RWPE1 (cell line): Measurements from ENCODE around the gene SH3BP4.

ENCODE experiments used
- CTCF ChIA-PET: fragments of 350-600 bp; sonication (Branson Sonifier 250); formaldehyde crosslinking; extraction: SDS; loops from one replicate; lab custom pipeline; 2021; lab: Yijun Ruan, JAX
- POLR2A ChIA-PET: fragments of 400-600 bp; formaldehyde crosslinking; extraction: SDS; loops from one replicate; lab custom pipeline; 2020; ENCODE audit warnings: antibody characterized with exemption; ENCODE audit not compliant: low non-redundant PET; lab: Yijun Ruan, JAX
- DNase-seq: peaks from one replicate; pipeline ENCODE4 v3.0.0; 2012; ENCODE audit warnings: low spot score
- H3K27ac ChIP-seq: fragments of 450-650 bp; 2 replicates; pipeline ENCODE4 v1.5.1; 2017
- CTCF ChIP-seq: fragments of 450-650 bp; conservative IDR thresholded peaks from 2 replicates; pipeline ENCODE4 v1.5.1; 2017; ENCODE audit warnings: low read depth, mild to moderate bottlenecking

SH3BP4 gene

GRCh38 chr2:234950435-234950729 is 1.4 kb upstream of the SH3BP4 start:
- POLR2A ChIA-PET, result no interaction called here
- CTCF ChIA-PET, result interaction anchor here (0.6 to 1.0 kb wide), 2 partner anchors 71 to 217 kb away, joined by 5 read pairs; no protein-coding TSS in a partner anchor
- H3K27ac ChIP-seq, result peak overlapping the region; percentile 94

GRCh38 chr2:234950730-234951663 is 820 bp upstream of the SH3BP4 start:
- DNase-seq, result no peak
- POLR2A ChIA-PET, result no interaction called here
- peak overlapping the region; percentile 94 for H3K27ac ChIP-seq
- no peak for TF ChIP-seq CTCF
- CTCF ChIA-PET, result interaction anchor here (0.6 to 1.0 kb wide), 2 partner anchors 71 to 218 kb away, joined by 5 read pairs; no protein-coding TSS in a partner anchor

More at GRCh38 chr2:234950435-234950729, 1.4 kb upstream of the SH3BP4 start:
- no peak for TF ChIP-seq CTCF
- no peak for DNase-seq

- CTCF ChIA-PET, result interaction anchor here (0.6 kb wide), 1 partner anchor 73 kb away, joined by 3 read pairs; no protein-coding TSS in a partner anchor
- DNase-seq, result no peak
- peak overlapping the region; percentile 94 for H3K27ac ChIP-seq
- POLR2A ChIA-PET, result no interaction called here
- no peak for TF ChIP-seq CTCF
Measured at GRCh38 chr2:234952270-234953115, 676 bp downstream of the SH3BP4 start.

GRCh38 chr2:234953116-234954031 is 1.6 kb downstream of the SH3BP4 start:
- CTCF ChIA-PET, result interaction anchor here (0.6 kb wide), 3 partner anchors 342 to 1005 kb away, joined by 3 to 6 read pairs (median 3); no protein-coding TSS in a partner anchor

GRCh38 chr2:234954551-234954992 is 2.8 kb downstream of the SH3BP4 start:
- POLR2A ChIA-PET, result no interaction called here
- CTCF ChIA-PET, result no interaction called here
- no peak for DNase-seq
- H3K27ac ChIP-seq, result peak overlapping the region; percentile 67
- TF ChIP-seq CTCF, result no peak

More at GRCh38 chr2:234953116-234954031, 1.6 kb downstream of the SH3BP4 start:
- no peak for TF ChIP-seq CTCF
- POLR2A ChIA-PET, result no interaction called here
- H3K27ac ChIP-seq, result peak overlapping the region; percentile 94
- DNase-seq, result no peak
